CD14-positive monocyte (primary cell): ENCODE results near the gene UBE3C. TPM values are rescaled to one million over a fixed set of nuclear protein-coding genes. Genes with fewer than 3 reads are reported as not detected.

Source experiments
- DNase-seq, 3 donors: peaks; one replicate each; pipeline ENCODE4 v3.0.0-alpha.2; 2011 to 2022
- H2AFZ ChIP-seq: 2 replicates; pipeline ENCODE4 v1.6.0; 2012; ENCODE audit warnings: mild to moderate bottlenecking, low read depth, low read length, inconsistent platforms; ENCODE audit not compliant: insufficient read depth, poor library complexity, severe bottlenecking
- H3K27ac ChIP-seq, 2 donors: 1 replicate in 1 of 2; 2 replicates in 1 of 2; pipeline ENCODE4 v1.5.1; 2012 to 2013; ENCODE audit warnings: low read length in 2 of 2, control low read depth in 1 of 2, inconsistent platforms in 1 of 2, low read depth in 1 of 2, mild to moderate bottlenecking in 1 of 2
- H3K27me3 ChIP-seq, 2 donors: one replicate each; pipeline versions ENCODE4 v1.6.0 to v1.6.1; 2011 to 2013; ENCODE audit warnings: low read length in 2 of 2; ENCODE audit not compliant: control insufficient read depth in 2 of 2, insufficient read depth in 2 of 2
- H3K36me3 ChIP-seq, 2 donors: replicated peaks in 1 of 2; 1 replicate in 1 of 2; 2 replicates in 1 of 2; pipeline versions ENCODE4 v1.5.1 to v1.6.1; 2012 to 2013; ENCODE audit warnings: low read length in 2 of 2, control low read depth in 1 of 2, inconsistent platforms in 1 of 2, mild to moderate bottlenecking in 1 of 2; ENCODE audit not compliant: insufficient read depth in 2 of 2, control insufficient read depth in 1 of 2
- H3K4me1 ChIP-seq, 2 donors: 1 replicate in 1 of 2; 2 replicates in 1 of 2; pipeline versions ENCODE4 v1.5.1 to v1.6.1; 2012 to 2013; ENCODE audit warnings: low read length in 2 of 2, control low read depth in 1 of 2, inconsistent platforms in 1 of 2, mild to moderate bottlenecking in 1 of 2, moderate library complexity in 1 of 2; ENCODE audit not compliant: insufficient read depth in 2 of 2, control insufficient read depth in 1 of 2
- H3K4me2 ChIP-seq: replicated peaks from 2 replicates; pipeline ENCODE3; 2012; ENCODE audit warnings: low read length, moderate library complexity, mild to moderate bottlenecking; ENCODE audit not compliant: poor library complexity, severe bottlenecking; ENCODE audit errors: extremely low read depth
- H3K4me3 ChIP-seq, 3 experiments: fragments of 200-600 bp in 1 of 3; sonication (generic) in 1 of 3; replicated peaks in 1 of 3; 1 replicate in 2 of 3; 2 replicates in 1 of 3; pipeline ENCODE4 v1.5.1; 2011 to 2013; ENCODE audit warnings: low read length in 3 of 3, mild to moderate bottlenecking in 3 of 3, control low read depth in 2 of 3, low read depth in 2 of 3, inconsistent platforms in 1 of 3, moderate library complexity in 1 of 3
- H3K79me2 ChIP-seq: 2 replicates; pipeline ENCODE4 v1.6.0; 2012; ENCODE audit warnings: mild to moderate bottlenecking, control low read depth, inconsistent platforms, low read length, moderate library complexity; ENCODE audit not compliant: insufficient read depth
- H3K9ac ChIP-seq: 2 replicates; pipeline ENCODE4 v1.6.0; 2017; ENCODE audit warnings: low read length, mild to moderate bottlenecking; ENCODE audit not compliant: insufficient read depth, poor library complexity, severe bottlenecking
- H3K9me3 ChIP-seq, 2 donors: replicated peaks in 1 of 2; 1 replicate in 1 of 2; 2 replicates in 1 of 2; pipeline versions ENCODE4 v1.5.1 to v1.6.1; 2012 to 2013; ENCODE audit warnings: low read length in 2 of 2, control low read depth in 1 of 2; ENCODE audit not compliant: control insufficient read depth in 1 of 2, insufficient read depth in 1 of 2
- H4K20me1 ChIP-seq: 2 replicates; pipeline ENCODE4 v1.6.0; 2012; ENCODE audit warnings: mild to moderate bottlenecking, low read length, control low read depth, moderate library complexity; ENCODE audit not compliant: insufficient read depth
- H3K27ac Mint-ChIP-seq, 7 donors: one replicate each; pipeline ENCODE4 v1.8.0; 2020; ENCODE audit warnings: mild to moderate bottlenecking in 7 of 7, mixed read lengths in 7 of 7, moderate library complexity in 6 of 7, inconsistent platforms in 2 of 7
- H3K27me3 Mint-ChIP-seq, 3 donors: one replicate each; pipeline ENCODE4 v1.8.0; 2021 to 2022; ENCODE audit warnings: low read depth in 3 of 3, mild to moderate bottlenecking in 3 of 3, mixed read lengths in 3 of 3, moderate library complexity in 3 of 3, inconsistent platforms in 1 of 3
- H3K36me3 Mint-ChIP-seq, 2 donors: one replicate each; pipeline ENCODE4 v1.8.0; 2020; ENCODE audit warnings: mixed read lengths in 2 of 2, inconsistent platforms in 1 of 2, mild to moderate bottlenecking in 1 of 2
- H3K4me1 Mint-ChIP-seq: one replicate; pipeline ENCODE4 v1.8.0; 2020; ENCODE audit warnings: mild to moderate bottlenecking, mixed read lengths
- H3K4me3 Mint-ChIP-seq, 2 donors: one replicate each; pipeline ENCODE4 v1.8.0; 2020; ENCODE audit warnings: mild to moderate bottlenecking in 2 of 2, mixed read lengths in 2 of 2, moderate library complexity in 1 of 2
- H3K9me3 Mint-ChIP-seq, 7 donors: one replicate each; pipeline ENCODE4 v1.8.0; 2020 to 2022; ENCODE audit warnings: mixed read lengths in 7 of 7, mild to moderate bottlenecking in 6 of 7, moderate library complexity in 6 of 7, inconsistent platforms in 2 of 7
- WGBS: methylation state at CpG from one replicate; pipeline ENCODE4 v1.1.5; 2013; ENCODE audit warnings: missing lambda C conversion rate; ENCODE audit not compliant: insufficient coverage; 5-methylcytosine and 5-hydroxymethylcytosine counted together
- intact Hi-C, 2 donors: fragments of 100-400 bp; cut with micrococcal nuclease; formaldehyde crosslinking; loops; one replicate each; pipeline versions ENCODE4 v1.15.0 to v1.15.1; 2023
- polyA plus RNA-seq, 3 donors: library from polyadenylated mRNA; depleted of rRNA in 1 of 3; unstranded in 2 of 3; stranded (reverse) in 1 of 3; fragments of 300-500 nt in 2 of 3; fragments of >200 nt in 1 of 3; fragmentation: Illumina TruSeq in 2 of 3; gene quantifications; 1 replicate in 2 of 3; 2 replicates in 1 of 3; pipeline ENCODE4 v1.2.3, GENCODE V29; 2012 to 2021
- TF ChIP-seq, protein P1 (sequence below): fragments of 200-600 bp; IDR thresholded peaks from one replicate; pipeline ENCODE4 v1.8.0; 2022; ENCODE audit warnings: antibody characterized with exemption, mild to moderate bottlenecking

UBE3C gene
- polyA plus RNA-seq, 3 donors = 19.5 to 34.5 (median 24.3) TPM

DNA sequence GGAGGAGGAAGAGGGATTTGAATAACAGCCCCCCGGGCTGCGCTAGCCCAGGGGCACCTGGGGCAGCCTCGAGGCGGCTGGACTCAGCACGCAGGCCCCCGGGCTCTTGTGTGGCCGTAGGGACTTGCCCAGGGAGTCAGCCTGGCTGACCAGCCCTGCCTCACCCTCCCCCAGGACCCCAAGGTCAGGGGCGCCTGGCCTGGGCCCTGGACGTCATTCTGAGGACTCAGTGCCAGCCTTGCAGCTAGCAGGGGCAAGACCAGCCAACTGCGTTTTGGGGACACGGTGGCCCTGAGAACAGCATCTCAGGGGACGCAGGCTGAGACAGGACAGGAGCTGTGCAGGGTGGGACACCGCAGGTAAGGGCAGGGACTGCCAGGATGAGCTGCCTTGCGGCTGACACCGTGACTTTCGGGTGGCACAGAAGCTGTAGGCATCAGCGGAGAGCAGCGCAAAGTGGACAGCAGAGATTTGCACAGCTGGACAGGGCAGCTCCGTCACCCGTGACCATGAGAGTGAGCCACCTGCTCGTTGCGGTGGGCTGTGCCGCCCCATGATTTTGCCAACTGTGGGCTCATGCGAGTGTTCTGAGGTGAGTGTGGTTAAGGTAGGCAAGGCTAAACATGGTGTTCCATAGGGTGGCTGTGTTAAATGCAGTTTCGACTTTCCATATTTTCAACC lies 48.1 kb upstream of the UBE3C start:
- peaks cover 0 to 16% of the 10 kb centered on the region in 2 donors for H3K9me3 ChIP-seq
- H3K4me3 ChIP-seq = no peak overlapping the region
- H3K27me3 ChIP-seq = no peaks in the 10 kb centered on the region
- Mint-ChIP-seq H3K4me1 (no peaks in the 10 kb centered on the region), H3K9me3 (peaks cover 6 to 31% (median 23%) of the 10 kb centered on the region in 7 donors), H3K36me3 (no peaks in the 10 kb centered on the region), H3K4me3 (no peak overlapping the region), H3K27me3 (peaks cover 11 to 23% (median 13%) of the 10 kb centered on the region in 3 donors), H3K27ac (no peak overlapping the region)
- H3K9ac ChIP-seq = no peak overlapping the region
- H3K27ac ChIP-seq = no peak overlapping the region
- no peaks in the 10 kb centered on the region for H3K36me3 ChIP-seq
- no peak for DNase-seq
- H4K20me1 ChIP-seq = no peaks in the 10 kb centered on the region
- 93% methylated on average over 23 of the region's 25 CpGs for WGBS
- intact Hi-C loops = no loop called here
- no peak overlapping the region for H2AFZ ChIP-seq
- no peaks in the 10 kb centered on the region for H3K79me2 ChIP-seq
- TF ChIP-seq, protein P1, sequence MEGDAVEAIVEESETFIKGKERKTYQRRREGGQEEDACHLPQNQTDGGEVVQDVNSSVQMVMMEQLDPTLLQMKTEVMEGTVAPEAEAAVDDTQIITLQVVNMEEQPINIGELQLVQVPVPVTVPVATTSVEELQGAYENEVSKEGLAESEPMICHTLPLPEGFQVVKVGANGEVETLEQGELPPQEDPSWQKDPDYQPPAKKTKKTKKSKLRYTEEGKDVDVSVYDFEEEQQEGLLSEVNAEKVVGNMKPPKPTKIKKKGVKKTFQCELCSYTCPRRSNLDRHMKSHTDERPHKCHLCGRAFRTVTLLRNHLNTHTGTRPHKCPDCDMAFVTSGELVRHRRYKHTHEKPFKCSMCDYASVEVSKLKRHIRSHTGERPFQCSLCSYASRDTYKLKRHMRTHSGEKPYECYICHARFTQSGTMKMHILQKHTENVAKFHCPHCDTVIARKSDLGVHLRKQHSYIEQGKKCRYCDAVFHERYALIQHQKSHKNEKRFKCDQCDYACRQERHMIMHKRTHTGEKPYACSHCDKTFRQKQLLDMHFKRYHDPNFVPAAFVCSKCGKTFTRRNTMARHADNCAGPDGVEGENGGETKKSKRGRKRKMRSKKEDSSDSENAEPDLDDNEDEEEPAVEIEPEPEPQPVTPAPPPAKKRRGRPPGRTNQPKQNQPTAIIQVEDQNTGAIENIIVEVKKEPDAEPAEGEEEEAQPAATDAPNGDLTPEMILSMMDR = no peak
- H3K4me1 ChIP-seq = no peaks in the 10 kb centered on the region
- H3K4me2 ChIP-seq = no peak overlapping the region

DNA sequence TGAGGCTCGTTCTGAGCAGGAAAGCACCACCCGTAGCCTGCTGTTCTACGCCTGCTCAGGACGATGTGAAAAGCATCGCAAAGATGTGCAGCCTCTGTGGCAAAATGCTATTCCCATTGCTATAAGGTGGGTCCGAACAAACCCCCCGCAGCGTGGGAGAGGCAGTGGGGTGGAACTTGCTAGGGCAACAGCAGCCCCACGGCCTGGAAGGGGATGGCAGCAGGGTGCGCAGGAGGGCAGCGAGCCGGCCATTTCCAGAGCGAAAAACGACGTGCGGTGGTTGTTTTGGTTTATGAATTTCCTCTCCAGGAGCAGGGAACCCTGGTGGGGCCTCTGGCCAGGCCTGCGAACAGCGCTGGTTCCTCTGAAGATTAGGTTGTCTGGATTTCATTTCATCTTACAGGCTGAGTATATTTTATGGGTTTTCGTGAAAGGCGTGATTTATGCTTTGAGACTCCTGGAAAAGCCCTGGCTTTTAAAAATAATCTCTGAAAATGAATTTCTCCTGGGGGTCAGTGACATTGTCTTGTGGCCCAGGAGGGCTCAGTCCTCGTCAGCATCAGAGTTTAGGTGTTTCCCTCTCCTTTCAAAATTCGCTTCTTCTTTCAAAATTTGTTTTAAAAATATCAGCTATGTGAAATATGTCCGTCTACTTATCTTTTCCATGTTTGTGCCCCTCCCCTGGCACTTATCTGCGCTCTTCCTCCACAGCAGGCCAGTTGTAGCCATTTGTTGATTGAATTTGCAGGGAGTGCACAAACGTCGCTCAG lies 42.3 kb upstream of the UBE3C start:
- H3K27ac Mint-ChIP-seq = peak overlapping the region in 1 of 7 donors; percentile 69
- no peak for DNase-seq
- no peaks in the 10 kb centered on the region for H3K79me2 ChIP-seq
- no peak overlapping the region for H3K9ac ChIP-seq
- intact Hi-C loops = no loop called here
- H4K20me1 ChIP-seq = no peaks in the 10 kb centered on the region
- H3K4me3 Mint-ChIP-seq = no peak overlapping the region
- H3K36me3 ChIP-seq = no peaks in the 10 kb centered on the region
- 60% methylated on average over 20 of the region's 26 CpGs for WGBS
- no peaks in the 10 kb centered on the region for H3K27me3 ChIP-seq
- H3K4me1 ChIP-seq = no peaks in the 10 kb centered on the region
- H3K27ac ChIP-seq = no peak overlapping the region
- H3K27me3 Mint-ChIP-seq = peaks cover 14 to 28% (median 15%) of the 10 kb centered on the region in 3 donors
- H3K4me3 ChIP-seq = no peak overlapping the region
- H3K4me1 Mint-ChIP-seq = no peaks in the 10 kb centered on the region
- H2AFZ ChIP-seq = no peak overlapping the region
- H3K9me3 ChIP-seq = peaks cover 0 to 16% of the 10 kb centered on the region in 2 donors
- no peaks in the 10 kb centered on the region for H3K36me3 Mint-ChIP-seq
- H3K9me3 Mint-ChIP-seq = peaks cover 6 to 27% (median 19%) of the 10 kb centered on the region in 7 donors
- TF ChIP-seq, protein P1 = no peak
- no peak overlapping the region for H3K4me2 ChIP-seq
